GM23338 (cell line): Measurements from ENCODE around the gene RFPL4AL1. TPM values are rescaled to one million over a fixed set of nuclear protein-coding genes. Genes with fewer than 3 reads are reported as not detected.
"Not testable (repeated sequence)": the region's sequence is repeated elsewhere in the genome, so short reads cannot be mapped to it uniquely, and the experiment has no call there.

ENCODE experiments used
- ATAC-seq: fragments of 200-7000 bp; cut with Tn5 transposase; 3 replicates; pipeline ENCODE4 v1.9.1; 2020
- DNase-seq: peaks from one replicate; pipeline ENCODE4 v3.0.0-alpha.2; 2015; ENCODE audit warnings: low spot score
- H2AFZ ChIP-seq: fragments of 200-600 bp; sonication (generic); 2 replicates; pipeline ENCODE4 v1.8.0; 2016; ENCODE audit warnings: antibody characterized with exemption, mild to moderate bottlenecking, moderate library complexity
- H3F3A ChIP-seq: fragments of 200-600 bp; sonication (generic); replicated peaks from 2 replicates; pipeline ENCODE4 v1.8.0; 2017; ENCODE audit warnings: antibody characterized with exemption, mixed run types, low read depth
- H3K27ac ChIP-seq: fragments of 200-600 bp; sonication (generic); 2 replicates; pipeline ENCODE4 v1.6.1; 2016; ENCODE audit warnings: low read depth
- H3K27me3 ChIP-seq: fragments of 200-600 bp; sonication (generic); 2 replicates; pipeline ENCODE4 v1.8.0; 2016; ENCODE audit warnings: mild to moderate bottlenecking, mixed run types, moderate library complexity; ENCODE audit not compliant: insufficient read depth
- H3K36me3 ChIP-seq: fragments of 200-600 bp; sonication (generic); 2 replicates; pipeline ENCODE4 v1.8.0; 2016; ENCODE audit warnings: mild to moderate bottlenecking; ENCODE audit not compliant: insufficient read depth
- H3K4me1 ChIP-seq: fragments of 200-600 bp; sonication (generic); 2 replicates; pipeline ENCODE4 v1.8.0; 2016; ENCODE audit warnings: mild to moderate bottlenecking, moderate library complexity; ENCODE audit not compliant: insufficient read depth
- H3K4me2 ChIP-seq: fragments of 200-600 bp; sonication (generic); 2 replicates; pipeline ENCODE4 v1.7.1; 2017; ENCODE audit warnings: mixed run types
- H3K4me3 ChIP-seq: fragments of 200-600 bp; sonication (generic); 2 replicates; pipeline ENCODE4 v1.6.1; 2016; ENCODE audit warnings: mixed run types
- H3K79me2 ChIP-seq: fragments of 200-600 bp; sonication (generic); replicated peaks from 2 replicates; pipeline ENCODE4 v1.8.0; 2017; ENCODE audit warnings: mild to moderate bottlenecking; ENCODE audit not compliant: insufficient read depth
- H3K9me2 ChIP-seq: fragments of 200-600 bp; sonication (generic); 2 replicates; pipeline ENCODE4 v1.8.0; 2017; ENCODE audit not compliant: insufficient read depth
- H4K20me1 ChIP-seq: fragments of 200-600 bp; sonication (generic); replicated peaks from 2 replicates; pipeline ENCODE4 v1.8.0; 2017; ENCODE audit warnings: mild to moderate bottlenecking; ENCODE audit not compliant: insufficient read depth
- H3K27ac Mint-ChIP-seq: 2 replicates; pipeline ENCODE4 v1.8.0; 2020; ENCODE audit warnings: inconsistent platforms, mild to moderate bottlenecking, moderate library complexity, mixed read lengths
- H3K27me3 Mint-ChIP-seq: 3 replicates; pipeline ENCODE4 v1.8.0; 2022; ENCODE audit warnings: low read depth, mild to moderate bottlenecking, moderate library complexity, mixed read lengths, inconsistent platforms; ENCODE audit not compliant: insufficient read depth, poor library complexity
- H3K36me3 Mint-ChIP-seq: 3 replicates; pipeline ENCODE4 v1.8.0; 2021; ENCODE audit warnings: low read depth, mild to moderate bottlenecking, inconsistent platforms, moderate library complexity, mixed read lengths
- H3K4me1 Mint-ChIP-seq: 3 replicates; pipeline ENCODE4 v1.8.0; 2020; ENCODE audit warnings: mild to moderate bottlenecking, inconsistent platforms, mixed read lengths
- H3K4me3 Mint-ChIP-seq: 3 replicates; pipeline ENCODE4 v1.8.0; 2021; ENCODE audit warnings: moderate library complexity, mild to moderate bottlenecking, inconsistent platforms, mixed read lengths
- H3K9me3 Mint-ChIP-seq: 3 replicates; pipeline ENCODE4 v1.8.0; 2020; ENCODE audit warnings: moderate library complexity, mild to moderate bottlenecking, inconsistent platforms, mixed read lengths
- CREB1 ChIP-seq: fragments of 250-450 bp; sonication (Bioruptor Pico); IDR thresholded peaks from 2 replicates; pipeline ENCODE4 v1.5.0; 2020; ENCODE audit warnings: low read depth, mild to moderate bottlenecking, moderate library complexity
- CTCF ChIP-seq, 2 experiments: fragments of 200-600 bp in 1 of 2; sonication (generic) in 1 of 2; conservative IDR thresholded peaks; 2 replicates each; pipeline versions ENCODE4 v1.5.1 to v1.6.1; 2016 to 2017; ENCODE audit warnings: antibody characterized with exemption in 2 of 2, low read depth in 2 of 2, mild to moderate bottlenecking in 2 of 2, moderate library complexity in 1 of 2
- ETS1 ChIP-seq: IDR thresholded peaks from 2 replicates; pipeline ENCODE4 v1.6.1; 2016; ENCODE audit warnings: antibody characterized with exemption
- EZH2 ChIP-seq: fragments of 200-600 bp; sonication (generic); IDR thresholded peaks from one replicate; pipeline ENCODE4 v1.8.0; 2017; ENCODE audit warnings: antibody characterized with exemption, mild to moderate bottlenecking, low read depth; ENCODE audit not compliant: unreplicated experiment
- EZH2phosphoT487 ChIP-seq: fragments of 200-600 bp; sonication (generic); IDR thresholded peaks from one replicate; pipeline ENCODE4 v1.8.1; 2018; ENCODE audit warnings: antibody characterized with exemption; ENCODE audit not compliant: unreplicated experiment
- JUNB ChIP-seq: IDR thresholded peaks from one replicate; pipeline ENCODE4 v1.6.1; 2016; ENCODE audit warnings: antibody characterized with exemption; ENCODE audit not compliant: unreplicated experiment
- NANOG ChIP-seq: IDR thresholded peaks from 2 replicates; pipeline ENCODE4 v1.6.1; 2016; ENCODE audit warnings: antibody characterized with exemption, borderline replicate concordance
- POLR2AphosphoS5 ChIP-seq: IDR thresholded peaks from 2 replicates; pipeline ENCODE4 v1.6.1; 2016; ENCODE audit warnings: antibody characterized with exemption, low read depth
- REST ChIP-seq: IDR thresholded peaks from one replicate; pipeline ENCODE4 v1.6.1; 2018; ENCODE audit warnings: antibody characterized with exemption; ENCODE audit not compliant: unreplicated experiment
- STAT1 ChIP-seq: IDR thresholded peaks from one replicate; pipeline ENCODE4 v1.6.1; 2016; ENCODE audit warnings: antibody characterized with exemption; ENCODE audit not compliant: unreplicated experiment
- ZNF114 ChIP-seq: fragments of 250-450 bp; sonication (Bioruptor Pico); IDR thresholded peaks from 2 replicates; pipeline ENCODE4 v1.5.0; 2020; ENCODE audit warnings: mild to moderate bottlenecking, moderate library complexity
- ZNF331 ChIP-seq: fragments of 250-450 bp; sonication (Bioruptor Pico); IDR thresholded peaks from 2 replicates; pipeline ENCODE4 v1.5.0; 2020; ENCODE audit warnings: low read depth, mild to moderate bottlenecking, moderate library complexity
- polyA plus RNA-seq: library from polyadenylated mRNA; unstranded; fragments of >200 nt; fragmentation: Nextera tagmentation; extraction: Ambion mirVana; gene quantifications from 2 replicates; pipeline ENCODE4 v1.2.1, GENCODE V29; 2016
- total RNA-seq: library from RNA; depleted of rRNA; stranded (reverse); fragments of >200 nt; shearing (Covaris generic); gene quantifications from 2 replicates; pipeline ENCODE4 v1.2.3, GENCODE V29; 2014

RFPL4AL1 gene
- total and polyA plus RNA-seq, 2 experiments from 2014 or later: not detected

- TF ChIP-seq STAT1 (no peak), EZH2 (no peak), CREB1 (no peak), REST (no peak), ETS1 (no peak), ZNF114 (CRISPR knock-in tag) (no peak), EZH2phosphoT487 (no peak), POLR2AphosphoS5 (no peak), CTCF (conservative IDR thresholded peaks at IDR 0.05; ENCODE audit: low read depth in 2 of 2) (no peak), NANOG (no peak), JUNB (no peak), ZNF331 (no peak)
- H3K79me2 ChIP-seq: no peaks in the 10 kb centered on the region
Observed at GRCh38 chr19:55766466-55766865, 2.5 kb upstream of the RFPL4AL1 start.

GRCh38 chr19:55769632-55770031 is 714 bp downstream of the RFPL4AL1 start:
- H3K36me3 ChIP-seq, H3F3A ChIP-seq, ATAC-seq, H3K27ac ChIP-seq, H3K79me2 ChIP-seq, H3K4me1 Mint-ChIP-seq, DNase-seq, H3K27ac Mint-ChIP-seq, H3K4me2 ChIP-seq, H3K4me3 Mint-ChIP-seq, H3K27me3 Mint-ChIP-seq, H3K27me3 ChIP-seq, H4K20me1 ChIP-seq, H3K4me1 ChIP-seq, H3K9me2 ChIP-seq, H3K4me3 ChIP-seq, H2AFZ ChIP-seq: not testable (repeated sequence)
- Mint-ChIP-seq H3K9me3 (peaks cover 68% of the 10 kb centered on the region), H3K36me3 (peaks cover 27% of the 10 kb centered on the region)

More at GRCh38 chr19:55766466-55766865, 2.5 kb upstream of the RFPL4AL1 start:
- Histone ChIP-seq H3K27me3 (no peaks in the 10 kb centered on the region), H2AFZ (no peak overlapping the region), H3K4me1 (no peaks in the 10 kb centered on the region), H3F3A (no peaks in the 10 kb centered on the region), H3K36me3 (peaks cover 6% of the 10 kb centered on the region; the same call in 1 of the 2 replicates), H3K27ac (no peak overlapping the region), H3K4me3 (no peak overlapping the region), H3K9me2 (no peaks in the 10 kb centered on the region), H3K4me2 (no peak overlapping the region), H4K20me1 (no peaks in the 10 kb centered on the region)
- peaks cover 2% of the 10 kb centered on the region for H3K27me3 Mint-ChIP-seq
- ATAC-seq (no peak), DNase-seq (no peak)
- peaks cover 27% of the 10 kb centered on the region for H3K36me3 Mint-ChIP-seq
- H3K4me3 Mint-ChIP-seq: no peak overlapping the region
- H3K27ac Mint-ChIP-seq: no peak overlapping the region
- H3K4me1 Mint-ChIP-seq: no peaks in the 10 kb centered on the region
- peaks cover 73% of the 10 kb centered on the region for H3K9me3 Mint-ChIP-seq
